22Rv1 (cell line): ENCODE measurements around the gene RET.

Experiments
- H3K27ac ChIP-seq: fragments of 450-650 bp; 2 replicates; pipeline ENCODE4 v1.5.1; 2017
- CTCF ChIP-seq: fragments of 450-650 bp; IDR thresholded peaks from 2 replicates; pipeline ENCODE4 v1.5.1; 2017; ENCODE audit warnings: mild to moderate bottlenecking
- ZFX ChIP-seq: fragments of 450-650 bp; IDR thresholded peaks from 2 replicates; pipeline ENCODE4 v1.6.1; 2017; ENCODE audit warnings: antibody characterized with exemption, borderline replicate concordance

Gene RET

DNA sequence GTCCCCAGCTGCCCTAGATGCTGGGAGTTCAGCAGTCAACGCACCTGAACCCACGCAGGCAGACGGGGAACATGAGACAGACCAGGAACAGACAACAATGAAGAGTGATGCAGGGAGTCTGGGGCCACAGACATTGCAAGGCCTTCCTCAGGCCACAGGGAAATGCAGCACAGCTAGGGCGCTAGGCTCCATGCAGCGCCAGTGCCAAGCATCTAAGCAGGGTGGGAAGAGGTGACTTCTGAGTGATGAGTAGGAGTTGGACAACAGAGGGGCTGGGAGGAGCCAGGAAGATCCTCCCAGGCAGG lies 7.7 kb upstream of the RET start:
- no peak for TF ChIP-seq ZFX
- no peak for TF ChIP-seq CTCF
- no peak overlapping the region for H3K27ac ChIP-seq

DNA sequence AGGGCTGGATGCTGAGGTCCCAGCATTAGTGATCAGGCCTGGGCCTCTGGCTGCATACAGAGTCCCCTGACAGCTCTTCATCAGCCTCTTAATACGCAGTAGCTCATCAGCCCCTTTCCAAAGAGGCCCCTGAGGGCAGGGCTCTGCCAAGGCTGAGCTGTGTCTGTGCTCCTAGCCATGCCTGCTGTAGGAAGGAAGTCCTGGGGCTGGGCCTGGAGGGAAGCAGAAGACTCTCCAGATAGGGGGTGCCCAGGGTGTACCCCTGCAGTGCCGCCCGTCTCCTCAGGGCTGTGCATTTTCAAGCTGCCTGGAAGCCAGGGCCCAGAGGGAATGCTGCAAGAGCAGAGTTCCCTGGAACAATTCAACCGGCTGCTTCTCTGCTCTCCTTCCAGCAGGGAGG lies 7.3 kb upstream of the RET start:
- no peak for TF ChIP-seq CTCF
- no peak for TF ChIP-seq ZFX
- no peak overlapping the region for H3K27ac ChIP-seq

GRCh38 chr10:43070121-43071085 lies 6.5 kb upstream of the RET start:
- H3K27ac ChIP-seq, result no peak overlapping the region
- TF ChIP-seq CTCF, result no peak
- TF ChIP-seq ZFX, result no peak

GRCh38 chr10:43071865-43072650 lies 4.8 kb upstream of the RET start:
- no peak for TF ChIP-seq CTCF
- TF ChIP-seq ZFX, result no peak
- H3K27ac ChIP-seq, result no peak overlapping the region

DNA sequence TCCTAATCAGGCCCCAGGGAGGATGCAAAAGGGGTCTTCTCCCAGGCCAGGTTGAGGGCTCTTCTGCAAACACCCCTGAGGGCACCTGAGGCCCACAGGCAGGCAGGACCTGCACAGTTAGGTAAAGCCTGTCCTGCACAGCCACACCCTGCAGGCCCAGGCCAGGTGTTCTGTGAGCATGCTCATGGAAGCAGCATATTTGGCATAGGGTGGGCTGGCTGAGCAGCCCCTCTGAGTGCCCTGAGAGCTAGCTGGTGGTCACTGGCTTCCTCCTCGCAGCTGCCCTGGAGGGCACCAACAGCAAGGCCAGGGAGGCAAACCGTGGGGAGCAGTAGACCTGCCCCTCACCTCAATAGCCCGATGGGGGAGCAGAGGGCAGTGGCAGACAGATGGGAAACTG lies 3.7 kb upstream of the RET start:
- TF ChIP-seq CTCF (no peak), ZFX (no peak)
- no peak overlapping the region for H3K27ac ChIP-seq

GRCh38 chr10:43073721-43074120 lies 3.1 kb upstream of the RET start:
- no peak overlapping the region for H3K27ac ChIP-seq
- TF ChIP-seq ZFX (no peak), CTCF (no peak)

DNA sequence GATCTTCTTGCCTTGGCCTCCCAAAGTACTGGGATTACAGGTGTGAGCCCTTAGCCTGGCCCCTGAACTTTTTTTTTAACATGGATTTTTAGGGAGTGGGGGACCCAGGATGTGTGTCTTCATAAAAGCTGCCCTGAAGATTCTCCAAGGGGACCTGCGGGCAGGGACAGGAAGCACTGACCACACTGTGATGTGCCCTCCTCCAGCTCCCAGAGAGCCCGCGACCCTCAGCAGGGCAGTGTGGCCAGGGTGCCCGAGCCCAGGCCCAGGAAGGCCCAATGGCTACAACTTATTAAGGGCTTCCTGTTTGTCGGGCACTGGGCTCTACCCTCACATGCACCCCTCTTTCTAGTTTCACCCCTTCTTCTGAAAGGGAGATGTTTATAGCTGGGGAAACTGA lies 2.5 kb upstream of the RET start:
- TF ChIP-seq ZFX (no peak), CTCF (no peak)
- H3K27ac ChIP-seq, result no peak overlapping the region
